Measurements from ENCODE around the gene ARHGAP15.
"Not testable (repeated sequence)": the region's sequence is repeated elsewhere in the genome, so short reads cannot be mapped to it uniquely, and the experiment has no call there.

Gene ARHGAP15

GRCh38 chr2:143529118-143529720 lies 400.0 kb downstream of the ARHGAP15 start:
- no peak for DNase-seq (ENCODE audit: low read depth)

GRCh38 chr2:143530758-143531157 lies 401.5 kb downstream of the ARHGAP15 start:
- DNase-seq (ENCODE audit: low read depth): no peak

- no peak for DNase-seq (ENCODE audit: low read depth)
Measured at GRCh38 chr2:143532061-143532460, 402.8 kb downstream of the ARHGAP15 start.

- no peak for DNase-seq (ENCODE audit: low read depth)
Measured at GRCh38 chr2:143533846-143534245, 404.6 kb downstream of the ARHGAP15 start.

- no peak for DNase-seq (ENCODE audit: low read depth)
Measured at GRCh38 chr2:143535802-143536201, 406.6 kb downstream of the ARHGAP15 start.

- not testable (repeated sequence) for DNase-seq (ENCODE audit: low read depth)
Measured at GRCh38 chr2:143541899-143542298, 412.7 kb downstream of the ARHGAP15 start.

- no peak for DNase-seq (ENCODE audit: low read depth)
Measured at GRCh38 chr2:143545059-143545948, 416.1 kb downstream of the ARHGAP15 start.

- DNase-seq (ENCODE audit: low read depth): no peak
Measured at GRCh38 chr2:143545949-143546255, 416.7 kb downstream of the ARHGAP15 start.

- no peak for DNase-seq (ENCODE audit: low read depth)
Measured at GRCh38 chr2:143548032-143548431, 418.8 kb downstream of the ARHGAP15 start.

GRCh38 chr2:143550500-143550899 lies 421.3 kb downstream of the ARHGAP15 start:
- no peak for DNase-seq (ENCODE audit: low read depth)

- peak; percentile 42 for DNase-seq (ENCODE audit: low read depth)
Measured at GRCh38 chr2:143551971-143552650, 422.9 kb downstream of the ARHGAP15 start.

GRCh38 chr2:143553261-143553660 lies 424.0 kb downstream of the ARHGAP15 start:
- DNase-seq (ENCODE audit: low read depth): no peak

GRCh38 chr2:143558665-143559064 lies 429.4 kb downstream of the ARHGAP15 start:
- DNase-seq (ENCODE audit: low read depth): peak; percentile 39

- DNase-seq (ENCODE audit: low read depth): no peak
Measured at GRCh38 chr2:143559147-143559546, 429.9 kb downstream of the ARHGAP15 start.

GRCh38 chr2:143560724-143561123 lies 431.5 kb downstream of the ARHGAP15 start:
- DNase-seq (ENCODE audit: low read depth): no peak

GRCh38 chr2:143564419-143564818 lies 435.2 kb downstream of the ARHGAP15 start:
- DNase-seq (ENCODE audit: low read depth): no peak

- no peak for DNase-seq (ENCODE audit: low read depth)
Measured at GRCh38 chr2:143571747-143572146, 442.5 kb downstream of the ARHGAP15 start.

- DNase-seq (ENCODE audit: low read depth): no peak
Measured at GRCh38 chr2:143572421-143572820, 443.2 kb downstream of the ARHGAP15 start.

- DNase-seq (ENCODE audit: low read depth): no peak
Measured at GRCh38 chr2:143574069-143574468, 444.9 kb downstream of the ARHGAP15 start.

- no peak for DNase-seq (ENCODE audit: low read depth)
Measured at GRCh38 chr2:143575340-143575739, 446.1 kb downstream of the ARHGAP15 start.

GRCh38 chr2:143577489-143577888 lies 448.3 kb downstream of the ARHGAP15 start:
- no peak for DNase-seq (ENCODE audit: low read depth)

GRCh38 chr2:143579456-143579855 lies 450.2 kb downstream of the ARHGAP15 start:
- no peak for DNase-seq (ENCODE audit: low read depth)

- no peak for DNase-seq (ENCODE audit: low read depth)
Measured at GRCh38 chr2:143581134-143581533, 451.9 kb downstream of the ARHGAP15 start.

Measured in GM04503 (cell line).